Fibroblast of the aortic adventitia (primary cell): ENCODE measurements around the gene PGA3. TPM values are rescaled to one million over a fixed set of nuclear protein-coding genes. Genes with fewer than 3 reads are reported as not detected.
"Not testable (repeated sequence)": the region's sequence is repeated elsewhere in the genome, so short reads cannot be mapped to it uniquely, and the experiment has no call there.

Source experiments
- DNase-seq: peaks from one replicate; pipeline ENCODE4 v3.0.0-alpha.2; 2010; ENCODE audit warnings: low read depth
- H3K4me3 ChIP-seq: 2 replicates; pipeline ENCODE4 v1.5.1; 2011; ENCODE audit warnings: low read depth, mild to moderate bottlenecking, control low read depth, low read length, moderate library complexity
- CTCF ChIP-seq: IDR thresholded peaks from 2 replicates; pipeline ENCODE4 v1.5.1; 2011; ENCODE audit warnings: mild to moderate bottlenecking, low read length, control low read depth, inconsistent platforms; ENCODE audit not compliant: insufficient read depth
- total RNA-seq: library from RNA; depleted of rRNA; stranded (reverse); fragments of >200 nt; gene quantifications from 2 replicates; pipeline ENCODE4 v1.2.3, GENCODE V29; 2012; ENCODE audit warnings: low replicate concordance

Gene PGA3
- total RNA-seq, 1 donor: 0.18 TPM

GRCh38 chr11:61252332-61252731, 49.0 kb downstream of the PGA3 start:
- not testable (repeated sequence) for H3K4me3 ChIP-seq, DNase-seq

- peak; percentile 70 for DNase-seq
- peak; percentile 98 for TF ChIP-seq CTCF
Measured at GRCh38 chr11:61254403-61255025, 51.2 kb downstream of the PGA3 start.

GRCh38 chr11:61256710-61257482, 53.6 kb downstream of the PGA3 start:
- TF ChIP-seq CTCF: no peak
- no peak for DNase-seq
- no peak overlapping the region for H3K4me3 ChIP-seq

More at GRCh38 chr11:61254403-61255025, 51.2 kb downstream of the PGA3 start:
- no peak overlapping the region for H3K4me3 ChIP-seq

GRCh38 chr11:61258546-61258945, 55.2 kb downstream of the PGA3 start:
- H3K4me3 ChIP-seq: no peak overlapping the region
- no peak for TF ChIP-seq CTCF
- no peak for DNase-seq

GRCh38 chr11:61259363-61259762, 56.0 kb downstream of the PGA3 start:
- H3K4me3 ChIP-seq: no peak overlapping the region
- TF ChIP-seq CTCF: no peak
- DNase-seq: no peak

Other genes with a start within 250 kb of the PGA3 start
- not detected in 2 replicates for gene CD6, start 231.8 kb upstream of the PGA3 start, total RNA-seq
- not detected in 2 replicates for gene CD5, start 101.0 kb upstream of the PGA3 start, total RNA-seq
- gene VPS37C, start 42.1 kb upstream of the PGA3 start, total RNA-seq: 9.2 and 13.5 TPM in 2 replicates
- not detected in 2 replicates for gene PGA4, start 18.8 kb downstream of the PGA3 start, total RNA-seq
- gene PGA5, start 37.7 kb downstream of the PGA3 start, total RNA-seq: not detected in 2 replicates
- gene VWCE, start 91.8 kb downstream of the PGA3 start, total RNA-seq: 7.4 and 13.9 TPM in 2 replicates
- gene DDB1, start 129.6 kb downstream of the PGA3 start, total RNA-seq: 290 and 382 TPM in 2 replicates
- 17.6 and 22.6 TPM in 2 replicates for gene TKFC, start 129.7 kb downstream of the PGA3 start, total RNA-seq
- gene CYB561A3, start 158.4 kb downstream of the PGA3 start, total RNA-seq: 60.6 and 62.5 TPM in 2 replicates
- gene TMEM138, start 158.9 kb downstream of the PGA3 start, total RNA-seq: 13.7 and 38.5 TPM in 2 replicates
- 12.2 and 19.9 TPM in 2 replicates for gene TMEM216, start 189.1 kb downstream of the PGA3 start, total RNA-seq
- gene CPSF7, start 226.5 kb downstream of the PGA3 start, total RNA-seq: 26.6 and 33.8 TPM in 2 replicates
- 51.5 and 67.4 TPM in 2 replicates for gene SDHAF2, start 226.6 kb downstream of the PGA3 start, total RNA-seq